GM18870 (cell line): ENCODE measurements around the gene CTSL.

Source experiments
- ATAC-seq: cut with Tn5 transposase; IDR thresholded peaks from one replicate; pipeline ENCODE4 v1.9.1; 2021; ENCODE audit warnings: moderate library complexity; ENCODE audit not compliant: unreplicated experiment

The CTSL gene

DNA sequence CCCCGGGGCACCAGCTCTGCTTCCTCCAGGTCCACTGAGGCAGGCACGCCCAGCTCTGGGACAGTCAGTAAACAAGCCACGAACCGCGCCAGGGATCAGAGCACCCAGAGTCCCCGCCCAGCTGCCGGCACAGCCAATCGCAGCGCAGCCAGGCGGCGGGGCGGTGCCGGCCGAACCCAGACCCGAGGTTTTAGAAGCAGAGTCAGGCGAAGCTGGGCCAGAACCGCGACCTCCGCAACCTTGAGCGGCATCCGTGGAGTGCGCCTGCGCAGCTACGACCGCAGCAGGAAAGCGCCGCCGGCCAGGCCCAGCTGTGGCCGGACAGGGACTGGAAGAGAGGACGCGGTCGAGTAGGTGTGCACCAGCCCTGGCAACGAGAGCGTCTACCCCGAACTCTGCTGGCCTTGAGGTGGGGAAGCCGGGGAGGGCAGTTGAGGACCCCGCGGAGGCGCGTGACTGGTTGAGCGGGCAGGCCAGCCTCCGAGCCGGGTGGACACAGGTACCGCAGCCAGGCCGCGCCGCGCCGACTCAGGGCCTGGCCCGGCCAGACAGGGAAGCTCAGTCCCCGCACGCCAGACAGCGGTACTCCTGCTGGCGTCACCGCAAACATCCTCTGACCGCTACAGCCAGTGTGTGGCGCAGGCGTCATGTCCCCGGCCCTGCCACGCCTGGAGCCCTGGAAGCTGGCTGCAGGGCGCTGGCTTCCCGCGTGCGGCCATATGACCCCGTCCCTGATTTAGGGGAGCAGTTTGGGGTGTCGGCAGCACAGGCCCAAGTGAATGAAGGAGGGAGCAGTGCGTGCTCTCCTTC is at the start of gene CTSL:
Gene CTSL (plus strand): TSS at position 220 of the 810 bp plus-strand sequence. CDS start 1,485 bp downstream, outside the sequence.
- ATAC-seq: no peak

DNA sequence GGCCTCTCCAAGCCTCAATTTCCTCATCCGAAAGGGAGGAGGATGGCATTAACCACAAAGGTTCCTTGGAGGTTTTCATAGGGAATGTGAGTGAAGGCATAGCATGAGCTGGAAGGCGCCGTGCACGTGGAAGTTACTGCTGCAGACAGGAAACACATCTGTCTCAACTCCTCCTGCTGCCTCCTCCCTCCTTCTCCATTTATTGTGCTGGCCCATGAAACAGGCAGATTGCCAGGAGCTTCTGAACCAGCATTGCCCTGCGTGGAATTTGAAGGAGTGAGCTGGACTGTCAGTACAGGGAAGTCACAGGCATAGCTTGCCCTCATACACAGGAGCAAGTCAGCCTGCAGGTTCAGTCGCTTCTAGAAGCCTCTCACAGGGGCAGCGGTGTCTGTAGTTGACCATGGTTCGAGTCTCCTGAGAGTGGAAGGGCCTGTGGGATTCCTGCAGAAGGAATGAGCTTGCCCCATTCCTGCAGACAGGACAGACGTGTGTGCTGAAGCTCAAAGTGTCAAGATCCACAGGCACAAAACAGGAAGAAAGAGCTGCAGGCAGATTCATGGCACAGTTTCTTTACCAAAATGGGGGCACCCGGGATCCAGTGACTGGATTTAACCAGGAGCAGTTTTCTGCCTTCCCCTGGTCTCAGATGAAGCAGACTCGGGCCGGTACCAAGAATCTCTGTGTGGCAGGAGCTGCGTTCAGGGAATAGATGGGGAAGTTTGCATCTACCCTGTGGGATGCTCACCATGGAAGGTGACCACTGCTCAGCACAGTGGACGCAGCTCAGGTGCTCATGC is 48.7 kb upstream of the CTSL start:
- no peak for ATAC-seq

DNA sequence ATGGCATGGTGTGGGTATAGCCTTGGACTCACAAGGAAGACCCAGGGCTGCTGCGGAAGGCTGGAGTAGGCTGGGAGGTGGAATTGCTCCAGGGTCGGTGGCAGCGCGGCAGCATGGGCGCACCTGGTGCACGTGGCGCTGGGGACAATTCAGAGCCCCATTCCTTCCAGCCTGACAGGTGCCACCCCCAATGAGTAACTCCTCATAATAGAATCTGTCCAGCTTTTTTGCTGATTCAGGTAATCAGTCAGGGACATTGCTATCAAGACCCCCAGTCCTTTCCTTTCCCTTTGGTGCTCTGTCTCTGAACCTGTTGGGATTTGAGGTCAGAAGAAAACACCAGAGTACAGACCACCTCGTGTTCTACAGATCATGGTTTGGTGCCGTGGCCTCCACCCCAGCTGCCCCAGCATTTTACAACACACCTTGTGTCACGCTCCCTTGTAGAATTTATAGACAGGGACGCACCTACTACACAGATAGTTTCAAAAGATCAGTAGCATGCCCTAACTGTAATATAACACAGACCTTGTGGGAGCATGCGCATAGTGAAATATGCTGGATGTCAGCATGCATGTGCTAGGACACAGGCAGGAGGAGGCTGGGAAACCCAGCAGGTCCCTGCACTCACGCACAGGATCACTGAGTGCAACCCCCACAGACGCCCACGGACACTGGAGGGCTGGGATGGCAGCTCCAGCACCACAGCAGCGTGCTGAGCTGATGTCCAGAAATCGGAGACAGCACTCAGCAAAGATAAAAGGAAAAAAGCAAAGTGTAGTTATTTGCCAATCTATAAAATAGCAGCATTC is 47.9 kb upstream of the CTSL start:
- ATAC-seq: no peak

DNA sequence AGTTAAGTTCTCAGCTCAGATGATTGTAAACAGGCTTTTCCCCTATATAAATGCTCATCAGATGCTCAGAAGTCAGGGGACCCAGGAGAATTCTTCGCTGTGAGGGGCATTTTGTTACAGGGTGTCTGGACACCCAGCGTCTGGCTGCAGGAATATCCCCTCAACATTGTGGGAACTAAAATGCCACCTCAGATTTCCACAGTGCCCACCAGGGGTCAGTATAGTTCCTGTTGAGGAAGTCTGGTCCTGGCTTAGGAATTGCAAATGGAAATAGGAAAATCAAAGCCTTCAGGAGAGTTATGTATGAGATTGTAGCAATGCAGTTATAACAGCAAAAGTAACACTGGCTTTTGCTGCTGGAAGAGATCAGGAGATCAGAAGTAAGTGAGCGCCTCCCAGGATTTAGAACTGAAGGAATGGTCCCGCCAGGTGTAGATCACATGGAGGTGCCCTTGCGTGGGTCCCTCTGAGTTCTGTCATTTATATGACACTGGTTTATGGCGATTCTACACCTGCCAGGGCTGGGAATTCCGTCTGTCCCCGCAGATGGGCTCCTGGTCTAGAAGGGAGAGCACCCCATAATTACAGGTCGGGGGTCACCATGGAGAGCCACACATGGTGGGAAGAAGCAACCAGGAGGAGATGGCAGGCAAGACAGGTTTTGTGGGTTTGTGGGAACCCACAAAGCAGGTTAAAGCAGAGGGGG is 47.1 kb upstream of the CTSL start:
- no peak for ATAC-seq

DNA sequence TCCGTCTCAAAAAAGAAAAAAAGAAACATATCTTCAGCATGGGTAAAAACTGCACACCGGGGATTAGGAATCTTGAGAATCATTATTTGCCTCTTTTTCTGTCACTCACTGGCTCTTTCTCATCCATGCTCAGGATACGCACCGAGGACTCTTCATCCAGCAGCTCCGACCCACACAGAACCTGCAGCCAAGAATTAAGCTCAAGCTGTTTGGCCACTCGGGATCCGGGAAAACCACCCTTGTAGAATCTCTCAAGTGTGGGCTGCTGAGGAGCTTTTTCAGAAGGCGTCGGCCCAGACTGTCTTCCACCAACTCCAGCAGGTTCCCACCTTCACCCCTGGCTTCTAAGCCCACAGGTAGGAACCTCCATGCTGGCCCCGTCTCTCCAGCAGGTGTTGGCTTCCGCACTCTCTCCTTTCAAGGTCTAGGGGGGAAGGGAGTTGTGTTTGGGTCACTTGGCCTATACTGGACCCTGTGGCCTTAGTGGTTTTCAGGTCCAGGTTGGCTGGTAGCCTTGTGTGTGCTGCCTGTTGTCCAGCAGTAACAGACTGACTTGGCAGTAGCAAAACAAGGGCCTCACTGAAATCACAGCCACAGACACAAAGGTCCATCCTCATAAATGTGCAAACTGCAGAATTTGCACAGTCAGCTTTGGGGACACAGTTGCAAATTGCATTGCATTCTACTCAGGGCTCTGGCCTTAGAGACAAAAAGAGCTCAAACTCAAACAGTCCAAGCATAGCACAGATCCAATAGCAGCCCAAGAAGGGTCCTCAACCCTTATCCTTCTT is 44.5 kb upstream of the CTSL start:
- no peak for ATAC-seq

DNA sequence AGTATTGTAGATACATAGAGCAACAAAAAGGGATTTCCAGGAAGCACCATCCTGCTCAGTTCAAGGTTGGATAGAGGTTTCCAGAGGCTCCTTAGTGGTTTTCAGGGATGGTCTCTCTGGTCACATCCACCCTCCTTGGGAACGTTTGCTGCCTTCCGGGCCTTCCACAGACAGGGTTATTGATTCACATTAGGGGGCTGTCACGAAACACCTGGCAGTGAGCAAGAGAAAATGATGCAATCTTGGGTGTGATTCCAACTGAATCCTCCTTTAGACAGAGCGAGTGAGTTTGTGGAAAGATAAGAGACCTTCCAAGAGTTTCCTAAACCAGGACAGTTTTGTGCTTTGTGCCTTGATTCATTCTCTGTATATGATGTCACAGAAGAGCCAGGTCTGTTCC is 43.8 kb upstream of the CTSL start:
- ATAC-seq: no peak

DNA sequence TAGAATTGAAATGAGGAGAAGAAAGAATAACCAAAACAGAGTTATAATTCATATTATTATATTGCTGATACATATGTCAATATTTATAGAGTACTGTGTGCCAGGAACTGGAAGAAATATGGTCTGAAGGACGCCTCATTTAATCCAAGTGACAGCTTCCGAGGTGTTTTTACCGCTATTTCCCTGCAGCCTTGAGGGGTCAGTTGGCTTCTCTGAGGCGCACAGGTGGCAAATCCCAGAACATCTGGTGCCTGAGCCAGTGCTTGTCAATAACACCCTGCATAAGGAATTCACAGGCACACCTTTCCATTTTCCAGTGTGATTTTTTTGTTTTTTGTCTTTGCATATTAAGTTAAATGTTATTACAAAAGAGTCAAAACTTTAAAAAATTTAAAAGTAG is 43.3 kb upstream of the CTSL start:
- ATAC-seq: no peak

DNA sequence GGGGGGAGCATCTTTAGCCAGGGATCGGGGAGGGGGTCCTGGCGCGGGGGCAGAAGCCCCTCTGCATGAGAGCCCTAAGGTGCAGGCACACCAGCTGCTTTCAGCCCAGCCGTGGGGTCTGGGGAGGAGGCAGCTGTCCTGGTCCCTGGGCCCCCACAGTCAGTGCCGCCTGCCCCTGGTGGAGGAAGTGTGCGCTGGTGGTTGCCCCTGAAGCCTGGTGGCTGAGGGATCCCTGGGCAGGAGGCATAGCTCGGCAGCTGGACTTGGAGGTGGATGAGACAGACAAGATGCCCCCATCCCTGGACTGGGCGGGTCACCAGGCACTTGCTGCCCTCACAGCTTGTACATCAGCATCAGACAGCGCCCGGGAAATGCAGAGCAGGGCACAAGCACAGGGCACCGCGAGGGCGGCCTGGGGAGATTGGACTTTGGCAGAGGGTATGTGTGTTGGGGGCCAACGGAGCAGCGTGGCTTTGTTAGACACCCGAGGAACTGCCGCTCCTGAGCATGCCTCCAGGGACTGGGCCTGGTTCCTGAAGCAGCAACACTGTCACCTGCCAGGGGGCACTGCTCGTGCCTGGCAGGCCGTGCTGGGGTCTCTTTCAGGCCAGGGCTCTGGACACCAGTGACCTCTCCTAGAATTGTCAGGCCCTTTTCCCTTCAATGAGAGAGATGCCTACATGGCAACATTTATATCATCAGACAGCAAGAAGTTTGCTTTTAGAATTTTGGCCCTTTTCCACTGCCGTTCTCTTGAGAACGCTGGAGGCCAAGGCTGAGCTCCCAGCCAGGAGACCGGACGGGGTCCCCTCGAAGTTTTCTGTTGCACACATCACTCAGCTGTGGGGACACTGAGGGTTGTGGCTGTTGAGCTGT is 41.9 kb upstream of the CTSL start:
- no peak for ATAC-seq

DNA sequence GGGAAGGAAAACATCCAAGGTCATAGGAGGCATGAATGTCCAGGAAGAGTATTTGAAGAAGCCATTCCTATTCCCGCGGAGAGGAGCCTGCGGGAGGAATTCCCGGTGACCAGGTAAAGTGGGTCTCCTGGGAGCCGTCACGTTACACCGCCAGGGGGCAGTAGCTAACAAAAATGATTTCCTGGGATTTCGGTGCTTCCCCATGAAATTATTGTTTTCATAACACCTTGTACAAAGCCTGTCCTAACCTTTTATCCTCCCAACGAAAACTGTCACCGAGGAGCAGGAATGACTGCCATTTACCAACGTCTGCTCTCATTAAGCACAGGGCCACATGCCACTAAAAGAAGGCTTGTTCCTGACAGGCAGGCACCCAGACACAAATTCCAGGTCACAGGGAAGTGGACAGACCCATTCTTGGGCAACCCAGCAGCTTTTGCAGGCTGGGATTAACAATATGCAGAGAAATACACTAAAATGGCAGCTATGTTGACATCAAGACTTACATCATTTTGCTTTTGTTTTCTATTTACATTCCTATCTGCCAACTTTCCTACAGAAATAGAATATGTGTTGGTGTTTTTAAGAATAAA is 41.2 kb upstream of the CTSL start:
- ATAC-seq: no peak

DNA sequence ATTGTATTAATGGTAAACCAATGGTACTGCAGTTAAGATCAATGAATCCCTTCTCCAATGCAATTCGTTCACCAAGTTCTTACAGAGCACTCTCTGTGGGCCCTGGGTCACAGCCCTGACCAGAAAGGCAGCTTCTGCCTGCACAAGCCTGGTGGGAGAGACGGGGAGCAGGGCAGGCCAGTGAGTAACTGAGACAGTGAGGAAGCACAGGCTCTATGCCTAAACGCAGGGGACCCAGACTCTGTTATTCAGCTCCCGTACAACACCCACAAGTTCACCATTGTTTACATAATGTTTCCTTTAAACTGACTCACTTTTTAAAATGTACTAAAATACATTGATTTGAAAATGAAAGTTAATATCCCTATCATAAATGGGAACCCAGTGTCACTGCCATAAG is 40.5 kb upstream of the CTSL start:
- ATAC-seq: no peak

DNA sequence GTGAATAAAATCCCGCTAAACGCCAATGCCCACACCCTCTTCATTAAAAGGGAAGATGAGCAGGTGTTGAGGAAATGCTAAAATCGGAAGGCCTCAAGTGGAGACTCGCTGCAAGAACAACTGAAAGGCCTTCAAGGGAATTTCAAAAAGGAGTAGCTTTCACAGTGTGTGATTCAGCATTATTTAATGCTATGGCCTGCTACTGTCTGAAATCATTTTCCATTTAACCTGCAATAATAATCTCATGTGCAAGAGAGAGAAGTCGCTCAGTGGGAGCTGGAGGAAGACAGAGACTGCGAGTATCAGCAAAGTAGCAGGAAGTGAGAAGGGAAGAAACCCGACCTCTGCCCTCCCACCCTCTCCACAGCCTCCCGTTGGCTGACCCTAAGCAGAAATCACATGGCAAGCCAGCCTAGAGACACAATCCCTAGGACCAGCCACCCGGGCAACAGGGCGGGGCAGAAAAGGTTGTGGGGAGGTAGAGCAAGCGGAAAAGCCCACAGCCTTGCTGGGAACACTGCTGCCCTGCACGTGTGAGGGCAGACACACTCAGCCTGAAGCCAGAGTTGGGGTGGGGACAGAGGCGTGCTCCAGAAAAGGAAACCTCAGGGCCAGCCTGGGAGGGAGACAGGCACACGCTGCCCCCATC is 39.9 kb upstream of the CTSL start:
- no peak for ATAC-seq

DNA sequence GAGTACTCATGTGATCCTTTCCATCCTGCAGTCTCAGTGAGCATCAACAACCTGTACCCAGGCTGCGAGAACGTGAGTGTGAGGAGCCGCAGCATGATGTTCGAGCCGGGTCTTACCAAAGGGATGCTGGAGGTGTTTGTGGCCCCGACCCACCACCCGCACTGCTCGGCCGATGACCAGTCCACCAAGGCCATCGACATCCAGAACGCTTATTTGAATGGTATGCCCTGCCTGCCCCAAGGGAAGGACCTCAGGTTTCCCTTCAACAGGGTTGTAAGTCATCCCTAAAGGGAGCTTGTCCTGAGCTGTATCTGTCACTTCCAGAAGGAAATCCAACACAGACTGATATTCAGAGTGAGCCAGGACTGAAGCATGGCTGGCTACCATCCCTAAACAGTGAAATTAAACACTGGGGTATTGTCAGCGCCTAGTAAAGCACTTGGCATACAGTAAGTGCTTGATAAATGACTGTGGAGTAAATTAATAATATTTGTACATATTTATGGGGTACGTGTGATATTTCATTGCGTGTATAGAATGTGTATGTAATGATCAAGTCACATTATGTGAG is 39.3 kb upstream of the CTSL start:
- no peak for ATAC-seq

DNA sequence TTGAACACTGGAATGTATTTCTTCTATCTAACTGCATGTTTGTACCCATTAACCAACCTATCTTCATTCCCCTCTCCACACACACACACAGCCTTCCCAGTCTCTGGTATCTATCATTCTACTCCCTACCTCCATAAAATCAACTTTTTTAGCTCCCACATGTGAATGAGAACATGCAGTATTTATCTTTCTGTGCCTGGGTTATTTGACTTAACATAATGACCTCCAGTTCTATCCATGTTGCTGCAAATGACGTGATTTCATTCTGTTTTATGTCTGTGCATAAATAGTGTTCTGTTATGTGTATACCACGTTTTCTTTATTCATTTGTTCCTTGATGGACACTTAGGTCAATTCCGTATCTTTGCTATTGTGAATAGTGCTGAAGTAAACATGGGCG is 38.7 kb upstream of the CTSL start:
- ATAC-seq: no peak

DNA sequence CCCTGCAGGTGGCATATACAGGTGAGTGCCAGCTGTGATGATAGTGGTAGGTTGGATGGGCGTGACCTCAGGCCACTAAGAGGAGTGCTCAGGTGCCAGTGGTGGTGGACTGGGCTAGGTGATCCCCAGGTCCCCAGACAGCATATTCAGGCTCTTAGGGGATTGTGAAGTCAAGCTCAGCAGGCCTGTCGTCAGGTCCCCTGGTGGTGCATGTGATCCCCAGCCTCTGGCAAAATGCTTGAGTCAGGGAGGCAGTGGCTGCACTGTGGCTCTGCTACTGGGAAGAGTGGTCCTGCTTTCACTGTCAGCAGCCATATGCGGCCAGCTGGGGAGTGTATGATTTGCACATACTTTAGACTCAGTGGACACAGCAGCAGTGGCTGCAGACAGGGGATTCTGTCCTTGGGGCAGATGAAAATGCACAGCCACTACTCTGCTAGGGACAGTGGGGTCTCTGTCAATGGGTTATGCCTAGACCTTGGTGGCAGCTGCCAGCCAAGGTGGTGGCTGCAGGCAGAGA is 31.6 kb upstream of the CTSL start:
- no peak for ATAC-seq

DNA sequence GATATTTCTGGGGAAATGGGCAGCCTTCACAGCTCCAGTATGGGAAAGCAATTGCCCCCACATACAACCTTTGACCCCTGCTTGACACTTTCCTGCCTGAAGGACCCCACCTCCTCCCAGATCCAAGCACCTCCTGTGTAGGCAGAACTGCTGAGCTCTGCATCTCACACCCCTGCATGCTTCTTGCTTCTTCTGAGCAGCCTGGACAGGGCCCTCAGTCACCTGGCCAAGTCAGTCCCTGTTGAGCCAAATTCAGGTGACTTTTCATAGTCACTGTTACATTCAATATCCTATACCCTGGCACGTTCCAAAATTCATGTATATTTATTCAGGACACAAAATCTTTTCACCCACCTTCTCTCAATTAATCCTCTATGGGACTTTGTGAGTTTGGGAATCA is 30.4 kb upstream of the CTSL start:
- no peak for ATAC-seq

DNA sequence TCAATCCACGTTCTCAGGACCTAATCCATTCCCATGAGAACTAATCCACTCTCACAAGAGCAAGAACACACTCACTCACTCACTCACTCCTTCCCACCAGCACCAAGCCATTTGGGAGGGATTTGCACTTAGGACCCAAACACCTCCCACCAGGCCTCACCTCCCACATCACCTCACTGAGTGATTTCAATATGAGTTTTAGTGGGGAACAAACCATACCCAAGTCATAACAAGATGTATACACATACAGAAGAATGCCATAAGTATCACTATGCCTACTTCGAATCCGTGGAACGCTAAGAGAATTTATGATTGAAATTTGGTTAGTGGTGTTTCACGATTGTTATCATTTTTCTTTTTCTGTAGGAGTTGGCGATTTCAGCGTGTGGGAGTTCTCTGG is 29.3 kb upstream of the CTSL start:
- no peak for ATAC-seq

DNA sequence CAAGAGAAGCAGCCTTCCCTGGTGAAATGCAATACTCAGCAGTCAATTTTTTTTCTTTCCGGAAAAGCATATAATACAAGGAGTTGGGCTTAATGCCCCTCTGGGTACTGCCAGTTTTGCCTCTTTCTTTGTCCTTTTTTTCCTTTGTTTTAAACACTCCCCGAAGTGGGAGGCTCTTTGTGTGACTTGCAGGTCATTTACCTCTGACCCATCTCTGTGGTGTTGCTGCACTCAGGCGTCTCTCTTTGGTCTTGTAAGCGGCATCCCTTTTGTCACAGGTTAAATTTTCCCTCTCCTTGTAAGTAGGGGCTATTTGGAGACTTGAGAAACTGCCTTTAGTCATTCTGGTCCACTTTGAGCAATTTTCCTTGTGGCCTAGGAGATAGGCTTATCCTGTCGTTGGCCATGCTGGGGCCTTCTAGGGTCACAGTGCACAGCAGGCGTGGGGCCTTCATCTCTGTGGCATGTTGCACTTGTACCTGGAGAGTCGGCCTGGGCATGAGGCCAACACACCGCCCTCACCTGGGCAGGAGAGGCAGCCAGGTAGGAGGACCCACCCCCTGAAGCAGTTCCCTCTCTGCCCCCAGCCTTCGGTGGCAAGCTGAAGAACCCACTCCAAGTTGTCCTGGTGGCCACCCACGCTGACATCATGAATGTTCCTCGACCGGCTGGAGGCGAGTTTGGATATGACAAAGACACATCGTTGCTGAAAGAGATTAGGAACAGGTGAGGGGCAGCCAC is 27.7 kb upstream of the CTSL start:
- ATAC-seq: no peak
